IMR-90 (cell line): ENCODE data around the gene ADPRS. TPM values are rescaled to one million over a fixed set of nuclear protein-coding genes. Genes with fewer than 3 reads are reported as not detected.

Experiments
- ATAC-seq: fragments of 200-7000 bp; cut with Tn5 transposase; 2 replicates; pipeline ENCODE4 v1.9.1; 2020; ENCODE audit warnings: low read depth, mild to moderate bottlenecking, moderate library complexity
- BruUV-seq: library from RNA; stranded (reverse); fragments of 400-500 nt; replicated peaks from 2 replicates; lab custom pipeline; 2021; lab: Mats Ljungman, UMichigan
- CTCF ChIA-PET: fragments of 300-600 bp; formaldehyde crosslinking; extraction: SDS; loops from one replicate; lab custom pipeline; 2021; ENCODE audit warnings: antibody characterized with exemption; lab: Yijun Ruan, JAX
- POLR2A ChIA-PET: fragments of 300-600 bp; sonication (Branson Sonifier 250); formaldehyde crosslinking; loops from one replicate; lab custom pipeline; 2022; ENCODE audit warnings: antibody characterized with exemption; ENCODE audit not compliant: unreplicated experiment; lab: Charles Lee
- DNase-seq: peaks from one replicate; pipeline ENCODE4 v3.0.0; 2013
- H2AFZ ChIP-seq: replicated peaks from 2 replicates; pipeline ENCODE3; 2013; ENCODE audit warnings: low read length, mild to moderate bottlenecking; ENCODE audit not compliant: poor library complexity
- H2AK5ac ChIP-seq: 2 replicates; pipeline ENCODE4 v1.6.1; 2013; ENCODE audit warnings: low read depth, low read length, inconsistent platforms
- H2AK9ac ChIP-seq: replicated peaks from 2 replicates; pipeline ENCODE3; 2013; ENCODE audit warnings: mild to moderate bottlenecking, low read depth, low read length, moderate library complexity; ENCODE audit not compliant: poor library complexity
- H2BK120ac ChIP-seq: 2 replicates; pipeline ENCODE4 v1.6.1; 2013; ENCODE audit warnings: low read depth, low read length, inconsistent platforms
- H2BK15ac ChIP-seq: 3 replicates; pipeline ENCODE4 v1.6.1; 2013; ENCODE audit warnings: low read depth, low read length, inconsistent platforms
- H2BK20ac ChIP-seq: 2 replicates; pipeline ENCODE4 v1.6.1; 2013; ENCODE audit warnings: low read depth, mild to moderate bottlenecking, inconsistent platforms, low read length, moderate library complexity
- H2BK5ac ChIP-seq: 2 replicates; pipeline ENCODE4 v1.6.1; 2013; ENCODE audit warnings: mild to moderate bottlenecking, low read depth, low read length, inconsistent platforms; ENCODE audit not compliant: poor library complexity, severe bottlenecking
- H3K14ac ChIP-seq: replicated peaks from 2 replicates; pipeline ENCODE4 v1.6.1; 2013; ENCODE audit warnings: low read depth, low read length, inconsistent platforms
- H3K18ac ChIP-seq: 2 replicates; pipeline ENCODE4 v1.6.1; 2013; ENCODE audit warnings: low read depth, low read length, control low read depth
- H3K23ac ChIP-seq: 2 replicates; pipeline ENCODE4 v1.6.1; 2013; ENCODE audit warnings: low read depth, low read length, inconsistent platforms
- H3K27ac ChIP-seq: 2 replicates; pipeline ENCODE4 v1.5.1; 2013; ENCODE audit warnings: mild to moderate bottlenecking, control low read depth, low read length; ENCODE audit not compliant: insufficient read depth
- H3K27me3 ChIP-seq: 2 replicates; pipeline ENCODE4 v1.6.1; 2013; ENCODE audit warnings: low read length; ENCODE audit not compliant: control insufficient read depth, insufficient read depth
- H3K36me3 ChIP-seq: 2 replicates; pipeline ENCODE4 v1.6.1; 2013; ENCODE audit warnings: low read length, mixed read lengths; ENCODE audit not compliant: control insufficient read depth, insufficient read depth
- H3K4ac ChIP-seq: 2 replicates; pipeline ENCODE4 v1.6.1; 2013; ENCODE audit warnings: low read depth, low read length, inconsistent platforms
- H3K4me1 ChIP-seq: 2 replicates; pipeline ENCODE4 v1.6.1; 2013; ENCODE audit warnings: low read length, mixed read lengths; ENCODE audit not compliant: control insufficient read depth, insufficient read depth
- H3K4me2 ChIP-seq: 2 replicates; pipeline ENCODE4 v1.6.1; 2013; ENCODE audit warnings: low read depth, mild to moderate bottlenecking, control low read depth, low read length, moderate library complexity
- H3K4me3 ChIP-seq: 2 replicates; pipeline ENCODE4 v1.5.1; 2013; ENCODE audit warnings: low read depth, mild to moderate bottlenecking, control low read depth, low read length, moderate library complexity; ENCODE audit not compliant: insufficient read depth
- H3K56ac ChIP-seq: 2 replicates; pipeline ENCODE4 v1.6.1; 2013; ENCODE audit warnings: low read length, inconsistent platforms; ENCODE audit not compliant: insufficient read depth; ENCODE audit errors: extremely low read depth
- H3K79me1 ChIP-seq, 2 experiments: 2 replicates each; pipeline ENCODE4 v1.6.1; 2013; ENCODE audit warnings: low read length in 2 of 2, inconsistent platforms in 1 of 2, low read depth in 1 of 2
- H3K9ac ChIP-seq: 2 replicates; pipeline ENCODE4 v1.6.1; 2013; ENCODE audit warnings: low read depth, low read length, control low read depth
- H3K9me1 ChIP-seq: 2 replicates; pipeline ENCODE4 v1.6.1; 2013; ENCODE audit warnings: low read length, inconsistent platforms; ENCODE audit not compliant: insufficient read depth
- H3K9me3 ChIP-seq: 2 replicates; pipeline ENCODE4 v1.6.1; 2013; ENCODE audit warnings: low read length; ENCODE audit not compliant: control insufficient read depth, insufficient read depth
- H4K20me1 ChIP-seq: 2 replicates; pipeline ENCODE4 v1.6.1; 2013; ENCODE audit warnings: low read length, inconsistent platforms; ENCODE audit not compliant: insufficient read depth
- H4K5ac ChIP-seq: 2 replicates; pipeline ENCODE4 v1.6.1; 2013; ENCODE audit warnings: mild to moderate bottlenecking, low read depth, low read length, control low read depth
- H4K8ac ChIP-seq, 2 experiments: 2 replicates each; pipeline ENCODE4 v1.6.1; 2013; ENCODE audit warnings: low read depth in 2 of 2, low read length in 2 of 2, control low read depth in 1 of 2, inconsistent platforms in 1 of 2
- H4K91ac ChIP-seq: 2 replicates; pipeline ENCODE4 v1.6.1; 2013; ENCODE audit warnings: low read depth, low read length, inconsistent platforms; ENCODE audit not compliant: insufficient read depth
- whole genome bisulfite sequencing, 2 experiments: methylation state at CpG; one replicate each; pipeline versions ENCODE4 v1.1.5 to v1.1.7; 2013; ENCODE audit warnings: missing lambda C conversion rate in 2 of 2; ENCODE audit not compliant: insufficient read length in 1 of 2; ENCODE audit errors: extremely low coverage in 2 of 2; 5-methylcytosine and 5-hydroxymethylcytosine counted together
- dilution Hi-C: fragments of 300-500 bp; cut with HindIII; formaldehyde crosslinking; loops from one replicate; pipeline ENCODE4 v1.14.3; 2018; ENCODE audit warnings: low sequenced_read_pairs; ENCODE audit not compliant: unreplicated experiment
- in situ Hi-C: fragments of 300-500 bp; cut with MboI; formaldehyde crosslinking; loops from 3 replicates; pipeline ENCODE4 v1.14.3; 2019; ENCODE audit warnings: low sequenced_read_pairs, inconsistent platforms, mixed read lengths
- intact Hi-C: fragments of 100-400 bp; cut with micrococcal nuclease; formaldehyde crosslinking; loops from 2 replicates; pipeline ENCODE4 v1.10.0; 2022
- polyA plus RNA-seq, 3 experiments: library from polyadenylated mRNA; depleted of rRNA; stranded (reverse); fragments of >200 nt; gene quantifications; 2 replicates each; pipeline ENCODE4 v1.2.3, GENCODE V29; 2012; ENCODE audit warnings: low replicate concordance in 1 of 3
- total RNA-seq: library from RNA; depleted of rRNA; stranded (reverse); fragments of >200 nt; gene quantifications from 2 replicates; pipeline ENCODE4 v1.2.3, GENCODE V29; 2012
- TF ChIP-seq, protein P1 (sequence below): fragments of 150-350 bp; IDR thresholded peaks from 2 replicates; pipeline ENCODE4 v1.6.1; 2017; ENCODE audit warnings: mild to moderate bottlenecking, antibody characterized with exemption, low read length, low read depth

ADPRS gene
- total and polyA plus RNA-seq, 2 of the 4 experiments (the other 2 are of a cell fraction) = 31.0 to 37.2 TPM

- Histone ChIP-seq H2AK5ac (0 out of 2 replicates have a peak overlapping the region, but pooled peaks have one; percentile 13), H4K5ac (no peak overlapping the region), H3K56ac (no peak overlapping the region), H3K18ac (no peak overlapping the region), H3K4me1 (peaks cover 26% of the 10 kb centered on the region), H3K27me3 (no peaks in the 10 kb centered on the region), H4K91ac (no peak overlapping the region), H2BK5ac (no peak overlapping the region), H2BK20ac (no peak overlapping the region), H3K23ac (no peak overlapping the region), H3K4ac (no peak overlapping the region), H2AFZ (no peak overlapping the region), H2BK120ac (no peak overlapping the region), H3K9ac (no peak overlapping the region), H3K79me1 (peaks cover 15 to 58% of the 10 kb centered on the region in 2 experiments; a peak in 3 of 4 replicates), H2AK9ac (no peak overlapping the region), H3K27ac (no peak overlapping the region), H3K4me3 (no peak overlapping the region), H4K8ac (0 out of 4 replicates have a peak overlapping the region, but pooled peaks of 1 of the 2 experiments have one; percentile 3), H3K14ac (no peak overlapping the region), H2BK15ac (no peak overlapping the region), H3K36me3 (peaks cover 19% of the 10 kb centered on the region), H3K4me2 (no peak overlapping the region), H3K9me1 (peaks cover 35% of the 10 kb centered on the region), H3K9me3 (no peaks in the 10 kb centered on the region), H4K20me1 (peaks cover 4% of the 10 kb centered on the region; the same call in 1 of the 2 replicates)
- POLR2A ChIA-PET = interaction anchor here (0.5 kb wide), 1 partner anchor 172 kb away, joined by 14 read pairs; no protein-coding TSS in a partner anchor
- TF ChIP-seq, protein P1, sequence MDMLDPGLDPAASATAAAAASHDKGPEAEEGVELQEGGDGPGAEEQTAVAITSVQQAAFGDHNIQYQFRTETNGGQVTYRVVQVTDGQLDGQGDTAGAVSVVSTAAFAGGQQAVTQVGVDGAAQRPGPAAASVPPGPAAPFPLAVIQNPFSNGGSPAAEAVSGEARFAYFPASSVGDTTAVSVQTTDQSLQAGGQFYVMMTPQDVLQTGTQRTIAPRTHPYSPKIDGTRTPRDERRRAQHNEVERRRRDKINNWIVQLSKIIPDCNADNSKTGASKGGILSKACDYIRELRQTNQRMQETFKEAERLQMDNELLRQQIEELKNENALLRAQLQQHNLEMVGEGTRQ = no peak
- intact Hi-C loops (no loop called here), in situ Hi-C loops (no loop called here), dilution Hi-C loops (no loop called here)
- ATAC-seq = no peak
- no TSS peak for BruUV-seq
- WGBS, 2 experiments = 100% methylated on average over 1 of the region's 3 CpGs; no CpG with 5 or more reads in 1 of the 2 experiments
- CTCF ChIA-PET = no interaction called here
- no peak for DNase-seq
Measured at GRCh38 chr1:36137776-36138175, 49.1 kb downstream of the ADPRS start.
